ENCODE data around the gene PDE5A.
"Not testable (repeated sequence)": the region's sequence is repeated elsewhere in the genome, so short reads cannot be mapped to it uniquely, and the experiment has no call there.

The PDE5A gene

DNA sequence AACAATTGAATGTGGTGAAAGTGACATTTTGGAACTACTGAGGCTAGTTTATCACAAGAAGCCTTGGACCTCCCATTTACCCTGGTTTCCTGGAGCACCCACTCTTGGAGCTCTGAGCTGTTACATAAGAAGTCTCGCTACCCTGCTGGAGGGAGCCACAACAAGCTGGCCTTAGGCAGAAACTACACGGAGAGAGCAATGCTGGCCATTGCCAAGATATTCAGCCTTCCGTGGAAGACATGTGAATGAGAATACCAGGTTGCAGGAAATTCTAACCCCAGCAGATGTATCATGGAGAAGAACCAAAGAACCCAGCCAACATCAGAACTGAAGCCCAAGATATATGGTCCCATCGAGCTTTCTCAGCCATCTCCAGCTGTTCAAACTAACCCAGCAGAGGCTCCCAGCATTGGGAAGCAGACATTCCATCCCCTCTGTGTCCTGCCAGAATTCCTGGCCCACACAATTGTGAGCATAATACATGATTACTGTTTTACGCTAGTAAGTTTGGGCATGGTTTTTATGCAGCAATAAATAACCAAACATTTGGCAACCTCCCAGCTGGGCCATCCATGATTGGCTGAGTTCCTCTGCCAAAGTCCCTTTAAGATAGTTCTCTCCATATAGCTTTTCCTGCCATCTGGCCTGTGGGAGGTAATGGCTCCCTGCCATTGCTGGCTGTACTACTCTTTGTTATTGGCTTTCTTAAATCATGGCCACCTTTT lies 17.9 kb upstream of the PDE5A start:
- no peak for DNase-seq (ENCODE audit: extremely low read depth in 1 of 2, low read depth in 1 of 2)

DNA sequence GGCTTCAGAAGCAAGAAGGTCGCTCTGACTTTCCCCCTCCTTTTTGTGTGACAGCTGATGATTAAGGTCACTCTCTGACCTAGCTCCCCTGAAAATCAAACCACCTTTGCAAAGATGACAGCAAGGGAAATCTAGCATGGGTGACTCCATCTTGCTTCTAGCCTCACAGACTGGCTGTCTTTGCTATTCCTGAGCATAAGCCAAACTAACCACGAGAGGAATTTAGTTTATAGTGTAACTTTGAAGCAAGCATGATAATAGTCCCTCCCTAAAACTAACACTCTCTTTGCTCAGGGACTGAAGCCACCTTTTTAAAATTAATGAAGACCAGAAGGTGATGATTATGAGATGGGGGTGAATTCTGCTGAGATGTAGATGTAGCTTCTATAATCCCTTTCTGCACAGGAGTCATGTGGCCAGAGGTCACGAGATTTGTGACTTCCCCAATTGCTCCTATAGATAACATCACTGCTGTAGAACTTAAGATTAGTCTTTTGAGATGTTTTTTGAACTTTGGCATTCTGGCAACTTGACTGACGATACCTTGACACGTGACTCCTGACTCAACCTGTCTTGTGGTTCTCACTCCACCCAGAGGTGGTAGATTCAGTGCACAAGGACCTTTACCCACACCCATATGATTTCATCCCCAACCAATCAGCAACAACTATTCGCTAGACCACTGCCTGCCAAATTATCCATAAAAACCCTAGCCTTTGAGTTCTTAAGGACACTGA lies 14.9 kb upstream of the PDE5A start:
- DNase-seq (ENCODE audit: extremely low read depth in 1 of 2, low read depth in 1 of 2): no peak

DNA sequence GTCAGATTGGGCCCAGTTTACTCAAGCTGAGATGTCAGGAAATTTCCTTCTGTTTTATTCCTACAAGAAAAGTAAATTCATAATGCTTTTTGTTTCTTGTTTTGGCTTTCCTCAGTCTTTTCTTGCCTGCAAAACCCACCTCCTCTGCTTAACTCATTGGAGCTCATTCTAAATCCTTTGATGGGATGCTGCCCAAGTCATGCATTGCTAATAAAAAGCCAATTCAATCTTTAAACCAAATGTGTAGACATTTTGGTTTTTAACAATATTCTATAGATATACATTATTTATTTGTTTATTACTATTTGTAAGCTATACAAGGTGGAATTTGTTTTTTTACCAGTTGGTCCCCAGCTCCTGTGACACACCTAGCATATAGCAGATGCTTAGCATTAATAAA lies 13.2 kb upstream of the PDE5A start:
- no peak for DNase-seq (ENCODE audit: extremely low read depth in 1 of 2, low read depth in 1 of 2)

- DNase-seq (ENCODE audit: extremely low read depth in 1 of 2, low read depth in 1 of 2): no peak
Measured at GRCh38 chr4:119638359-119638758, 9.8 kb upstream of the PDE5A start.

DNA sequence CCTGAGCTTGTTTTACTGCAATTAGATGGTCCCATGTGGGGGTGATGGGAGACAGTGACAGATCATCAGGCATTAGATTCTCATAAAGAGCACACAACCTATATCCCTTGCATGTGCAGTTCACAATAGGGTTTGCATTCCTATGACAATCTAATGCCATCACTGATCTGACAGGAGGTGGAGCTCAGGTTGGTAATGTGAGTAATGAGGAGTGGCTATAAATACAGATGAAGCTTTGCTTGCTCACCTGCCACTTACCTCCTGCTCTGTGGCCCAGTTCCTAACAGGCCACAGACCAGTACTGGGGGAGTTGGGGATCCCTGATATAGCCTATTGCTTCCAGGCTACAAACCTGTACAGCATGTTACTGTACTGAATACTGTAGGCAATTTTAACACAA lies 8.2 kb upstream of the PDE5A start:
- DNase-seq (ENCODE audit: extremely low read depth in 1 of 2, low read depth in 1 of 2): not testable (repeated sequence)

DNA sequence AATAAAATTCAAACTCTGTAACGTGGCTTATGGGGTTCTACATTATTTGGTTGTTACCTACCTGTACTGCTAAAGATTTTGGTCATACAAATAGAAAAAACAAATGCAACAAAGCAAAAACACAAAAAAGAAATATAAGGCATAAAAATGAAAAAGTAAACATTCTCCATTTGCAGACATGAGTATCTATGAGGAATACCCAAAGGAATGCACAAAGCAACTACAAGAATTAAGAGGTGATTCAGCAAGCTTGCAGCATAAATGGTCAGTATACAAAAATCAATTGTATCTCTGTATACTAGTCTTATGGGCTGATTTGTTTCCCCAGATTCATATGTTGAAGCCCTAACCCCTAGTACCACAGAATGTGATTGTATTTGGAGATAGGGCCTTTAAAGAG lies 3.6 kb upstream of the PDE5A start:
- DNase-seq (ENCODE audit: extremely low read depth in 1 of 2, low read depth in 1 of 2): no peak

- DNase-seq (ENCODE audit: extremely low read depth in 1 of 2, low read depth in 1 of 2): no peak
Measured at GRCh38 chr4:119629142-119629471, 503 bp upstream of the PDE5A start.

DNA sequence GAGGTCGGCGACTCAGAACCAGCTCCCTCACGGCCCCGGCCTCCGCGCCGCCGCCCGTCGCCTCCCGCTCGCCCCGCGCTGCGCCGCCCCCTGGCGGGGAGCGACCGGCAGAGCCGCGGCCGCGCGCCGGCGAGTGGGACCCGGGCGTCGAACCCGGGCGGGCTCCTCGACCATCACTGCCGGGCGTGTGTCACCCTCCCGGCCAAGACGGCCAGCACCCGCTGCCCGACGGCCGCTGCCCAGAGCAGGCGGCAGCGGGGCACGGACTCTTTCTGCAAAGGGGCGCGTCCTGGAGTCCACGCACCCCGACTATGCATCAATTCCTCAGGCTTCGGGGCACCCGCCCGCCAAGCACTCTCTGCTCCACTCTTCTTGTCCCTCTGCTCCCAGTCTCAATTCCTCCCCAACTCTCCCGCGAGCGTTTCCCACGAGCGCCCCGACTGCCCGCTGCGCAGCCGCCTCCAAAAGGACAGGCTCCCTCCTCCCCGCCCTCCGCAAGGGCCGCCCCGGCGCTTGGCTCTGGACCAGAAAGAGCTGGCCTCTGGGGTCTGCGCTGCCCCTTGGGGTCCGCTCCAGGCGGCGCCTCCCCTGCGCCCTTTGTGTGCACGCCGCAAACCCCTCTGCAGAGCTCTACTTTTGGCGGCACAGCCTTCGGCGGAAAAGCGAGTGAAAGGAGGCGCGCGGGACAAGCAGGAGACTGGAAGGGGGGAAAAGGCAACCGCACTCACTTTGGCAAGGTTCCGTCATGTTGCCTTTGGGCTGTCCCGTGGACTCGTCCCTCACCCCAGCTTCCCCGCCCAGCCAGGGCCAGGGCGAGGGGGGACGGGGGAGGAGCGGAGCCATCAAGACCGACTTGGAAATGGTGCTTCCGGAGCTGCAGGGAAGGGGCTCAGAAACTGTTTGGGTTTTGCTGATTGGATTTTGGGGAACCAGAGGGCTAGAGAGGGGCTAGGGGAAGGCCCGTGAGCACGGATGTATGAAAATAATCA lies 1.0 kb downstream of the PDE5A start:
- DNase-seq (ENCODE audit: extremely low read depth in 1 of 2, low read depth in 1 of 2): peak; percentile 28 to 35

- DNase-seq (ENCODE audit: extremely low read depth in 1 of 2, low read depth in 1 of 2): no peak
Measured at GRCh38 chr4:119626943-119627266, 1.7 kb downstream of the PDE5A start.

- DNase-seq (ENCODE audit: extremely low read depth in 1 of 2, low read depth in 1 of 2): no peak
Measured at GRCh38 chr4:119626420-119626819, 2.2 kb downstream of the PDE5A start.

- DNase-seq (ENCODE audit: extremely low read depth in 1 of 2, low read depth in 1 of 2): no peak
Measured at GRCh38 chr4:119625761-119626160, 2.8 kb downstream of the PDE5A start.

DNA sequence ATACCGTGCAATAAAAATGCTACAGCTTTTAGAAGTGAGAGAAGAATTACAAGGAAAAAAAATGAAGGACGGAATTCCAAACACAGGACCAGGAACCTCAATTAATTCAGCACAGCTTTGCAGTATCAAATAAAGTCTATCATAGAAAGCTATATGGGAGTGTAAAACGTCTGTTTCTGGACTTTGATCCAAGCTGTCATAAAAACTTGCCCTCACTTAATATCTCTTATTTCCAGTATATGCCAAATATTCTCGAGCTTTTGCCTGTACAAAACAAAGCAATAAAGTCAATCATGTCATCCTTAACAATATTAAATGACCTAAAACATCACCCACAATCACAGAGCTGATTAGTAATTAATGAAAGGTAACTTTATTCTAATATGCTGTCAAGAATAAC lies 4.2 kb downstream of the PDE5A start:
- no peak for DNase-seq (ENCODE audit: extremely low read depth in 1 of 2, low read depth in 1 of 2)

DNA sequence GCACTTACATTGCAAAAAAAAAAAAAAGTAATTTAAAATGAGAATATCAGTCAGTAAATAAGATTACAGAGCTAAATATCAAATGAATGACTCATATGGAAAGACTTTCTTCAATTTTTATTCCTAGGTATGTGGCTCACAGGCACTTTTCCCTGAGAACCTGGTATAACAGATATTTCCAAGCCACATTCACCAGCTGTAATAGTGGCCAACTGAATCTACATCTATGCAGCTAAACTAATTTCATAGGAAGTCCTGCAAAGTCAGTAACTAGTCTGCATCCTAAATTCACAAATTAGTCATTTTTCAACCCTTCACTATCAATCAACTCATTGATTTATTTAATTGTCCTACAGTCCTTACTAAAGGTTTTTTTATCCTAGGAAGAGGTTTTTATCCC lies 5.6 kb downstream of the PDE5A start:
- DNase-seq (ENCODE audit: extremely low read depth in 1 of 2, low read depth in 1 of 2): no peak

DNA sequence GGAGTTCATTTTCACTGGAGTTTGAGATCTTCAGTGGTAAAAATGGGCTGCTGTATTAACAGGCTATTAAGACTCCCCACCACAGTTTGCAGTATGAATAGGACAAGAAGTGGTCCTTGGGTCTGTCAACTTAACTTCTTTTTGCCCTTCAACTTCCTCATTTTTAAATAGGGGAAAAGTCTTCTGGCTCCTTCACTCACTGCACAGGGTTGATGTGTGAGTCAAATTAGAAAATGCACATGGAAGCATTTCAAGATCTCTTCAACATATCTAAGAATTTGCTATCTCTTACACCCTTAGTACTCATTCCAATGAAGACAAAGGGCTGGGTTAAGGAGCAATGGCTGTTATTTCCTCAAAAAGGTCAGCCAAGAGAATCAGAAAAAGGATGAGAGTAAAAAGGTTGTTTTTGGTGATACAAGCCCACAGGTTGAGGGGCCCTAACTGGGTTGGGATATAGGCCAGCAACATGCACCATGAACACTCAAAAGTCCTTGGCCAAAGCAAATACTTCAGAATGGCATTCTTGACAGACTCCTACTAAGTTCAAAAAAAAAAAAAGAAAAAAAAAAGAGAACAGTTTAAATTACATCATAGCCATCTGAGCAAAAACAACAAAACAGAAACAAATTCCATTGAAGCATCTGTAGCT lies 13.4 kb downstream of the PDE5A start:
- DNase-seq (ENCODE audit: extremely low read depth in 1 of 2, low read depth in 1 of 2): no peak

- no peak for DNase-seq (ENCODE audit: extremely low read depth in 1 of 2, low read depth in 1 of 2)
Measured at GRCh38 chr4:119604266-119604665, 24.3 kb downstream of the PDE5A start.

- no peak for DNase-seq (ENCODE audit: extremely low read depth in 1 of 2, low read depth in 1 of 2)
Measured at GRCh38 chr4:119602366-119602765, 26.2 kb downstream of the PDE5A start.

- no peak for DNase-seq (ENCODE audit: extremely low read depth in 1 of 2, low read depth in 1 of 2)
Measured at GRCh38 chr4:119598521-119598920, 30.1 kb downstream of the PDE5A start.

DNA sequence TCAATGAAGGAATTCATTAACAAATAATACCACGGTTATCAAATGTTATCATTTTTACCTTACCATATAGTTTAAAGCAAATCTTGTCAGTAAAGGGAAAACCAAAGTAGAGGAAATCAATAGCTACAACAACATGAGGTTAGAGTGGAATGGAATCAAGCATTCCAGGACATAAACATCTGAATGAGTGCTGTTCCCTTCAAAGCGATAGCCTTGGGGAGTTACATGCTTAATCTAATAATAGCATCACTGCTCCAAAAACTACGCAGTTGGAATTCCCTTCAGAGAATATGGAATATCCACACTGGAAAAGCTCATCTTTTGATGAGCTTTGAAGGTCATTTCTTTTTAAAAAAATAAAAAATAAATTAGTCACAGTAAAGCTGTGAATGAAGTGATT lies 31.2 kb downstream of the PDE5A start:
- DNase-seq (ENCODE audit: extremely low read depth in 1 of 2, low read depth in 1 of 2): no peak

DNA sequence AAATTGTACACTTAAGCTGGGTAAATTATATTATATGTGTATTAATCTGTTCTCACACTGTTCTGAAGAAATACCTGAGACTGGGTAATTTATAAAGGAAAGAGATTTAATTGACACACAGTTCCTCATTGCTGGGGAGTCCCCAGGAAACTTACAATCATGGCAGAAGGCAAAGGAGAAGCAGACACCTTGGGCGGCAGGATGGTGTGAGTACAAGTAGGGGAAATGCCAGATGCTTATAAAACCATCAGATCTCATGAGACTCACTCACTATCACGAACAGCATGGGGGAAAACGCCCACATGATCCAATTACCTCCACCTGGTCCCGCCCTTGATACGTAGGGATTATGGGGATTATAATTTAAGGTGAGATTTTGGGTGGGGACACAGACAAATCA lies 34.9 kb downstream of the PDE5A start:
- no peak for DNase-seq (ENCODE audit: extremely low read depth in 1 of 2, low read depth in 1 of 2)

- DNase-seq (ENCODE audit: extremely low read depth in 1 of 2, low read depth in 1 of 2): no peak
Measured at GRCh38 chr4:119592830-119593229, 35.8 kb downstream of the PDE5A start.

GRCh38 chr4:119589165-119589564 lies 39.4 kb downstream of the PDE5A start:
- DNase-seq (ENCODE audit: extremely low read depth in 1 of 2, low read depth in 1 of 2): no peak

All from stimulated activated CD8-positive, alpha-beta memory T cell treated with anti-CD3 and anti-CD28 coated beads, Interleukin-7, amount 100 ng/mL, for 48 hours (primary cell).